Uterus (tissue), 4 donors: ENCODE results near the gene KIF20B. TPM values are rescaled to one million over a fixed set of nuclear protein-coding genes. Genes with fewer than 3 reads are reported as not detected.
"Not testable (repeated sequence)": the region's sequence is repeated elsewhere in the genome, so short reads cannot be mapped to it uniquely, and the experiment has no call there.

Source experiments
- DNase-seq, 2 donors: peaks; one replicate each; pipeline ENCODE4 v3.0.0-alpha.2; 2019 to 2020
- H3K27ac ChIP-seq, 2 donors: fragments of 200-600 bp; sonication (generic); 1 replicate in 1 of 2; 2 replicates in 1 of 2; pipeline ENCODE4 v1.5.1; 2016 to 2018
- H3K27me3 ChIP-seq, 2 donors: fragments of 200-600 bp; sonication (generic); one replicate each; pipeline ENCODE4 v1.5.1; 2018 to 2019; ENCODE audit warnings: control low read depth in 1 of 2
- H3K36me3 ChIP-seq, 2 donors: fragments of 200-600 bp; sonication (generic); one replicate each; pipeline ENCODE4 v1.5.1; 2019; ENCODE audit warnings: control low read depth in 1 of 2
- H3K4me1 ChIP-seq, 2 donors: fragments of 200-600 bp; sonication (generic); one replicate each; pipeline ENCODE4 v1.5.1; 2018 to 2019; ENCODE audit warnings: control low read depth in 1 of 2
- H3K4me3 ChIP-seq, 2 donors: fragments of 200-600 bp; sonication (generic); 1 replicate in 1 of 2; 2 replicates in 1 of 2; pipeline ENCODE4 v1.5.1; 2018 to 2019; ENCODE audit warnings: mild to moderate bottlenecking in 1 of 2
- H3K9me3 ChIP-seq, 2 donors: fragments of 200-600 bp; sonication (generic); one replicate each; pipeline ENCODE4 v1.5.1; 2019; ENCODE audit warnings: control low read depth in 1 of 2
- POLR2A ChIP-seq, 2 donors: fragments of 450-650 bp; IDR thresholded peaks; one replicate each; pipeline ENCODE4 v1.6.1; 2016; ENCODE audit warnings: antibody characterized with exemption in 2 of 2, mild to moderate bottlenecking in 1 of 2, moderate library complexity in 1 of 2
- intact Hi-C: fragments of 100-400 bp; cut with DNase I; formaldehyde crosslinking; loops from one replicate; pipeline ENCODE4 v1.15.1; 2023; ENCODE audit warnings: low total_unique reads
- total RNA-seq, 4 donors: library from RNA; depleted of rRNA in 3 of 4; stranded (reverse); fragments of >200 nt in 3 of 4; gene quantifications; one replicate each; pipeline versions ENCODE4 v1.1.0 to v1.2.4, GENCODE V29; 2014 to 2023
- TF ChIP-seq, protein P1 (sequence below), 4 experiments: fragments of 200-600 bp in 2 of 4; fragments of 450-650 bp in 2 of 4; sonication (generic) in 2 of 4; IDR thresholded peaks; one replicate each; pipeline ENCODE4 v1.5.1; 2016 to 2019; ENCODE audit warnings: antibody characterized with exemption in 4 of 4, mild to moderate bottlenecking in 2 of 4, moderate library complexity in 1 of 4
- donor health status: DM: yes; HTN: yes; CAD: no.

Gene KIF20B
- total RNA-seq, 4 donors from 2014 or later: 0.77 to 19.4 (median 6.3) TPM

DNA sequence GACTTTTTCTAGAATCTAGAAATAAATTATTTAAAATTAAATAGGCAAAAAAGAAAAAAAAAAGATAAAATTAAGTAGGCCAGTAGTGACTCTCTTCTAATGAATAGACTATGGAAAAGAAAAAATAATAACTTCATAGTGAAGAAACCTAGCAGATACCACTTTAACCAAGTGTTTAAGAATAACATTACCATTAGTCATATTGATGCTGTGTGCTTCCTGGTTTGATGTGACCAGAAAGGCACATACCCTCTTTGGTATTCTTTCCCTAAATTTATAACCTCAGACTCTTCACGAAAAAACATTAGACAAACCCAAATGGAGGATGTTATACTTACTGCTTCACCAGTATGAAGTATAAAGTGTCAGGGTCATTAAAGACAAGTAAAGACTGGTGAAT lies 42.6 kb downstream of the KIF20B start:
- Histone ChIP-seq H3K4me1 (no peaks in the 10 kb centered on the region), H3K9me3 (no peaks in the 10 kb centered on the region), H3K27me3 (no peaks in the 10 kb centered on the region), H3K4me3 (no peak overlapping the region), H3K36me3 (no peaks in the 10 kb centered on the region), H3K27ac (no peak overlapping the region)
- TF ChIP-seq, protein P1, sequence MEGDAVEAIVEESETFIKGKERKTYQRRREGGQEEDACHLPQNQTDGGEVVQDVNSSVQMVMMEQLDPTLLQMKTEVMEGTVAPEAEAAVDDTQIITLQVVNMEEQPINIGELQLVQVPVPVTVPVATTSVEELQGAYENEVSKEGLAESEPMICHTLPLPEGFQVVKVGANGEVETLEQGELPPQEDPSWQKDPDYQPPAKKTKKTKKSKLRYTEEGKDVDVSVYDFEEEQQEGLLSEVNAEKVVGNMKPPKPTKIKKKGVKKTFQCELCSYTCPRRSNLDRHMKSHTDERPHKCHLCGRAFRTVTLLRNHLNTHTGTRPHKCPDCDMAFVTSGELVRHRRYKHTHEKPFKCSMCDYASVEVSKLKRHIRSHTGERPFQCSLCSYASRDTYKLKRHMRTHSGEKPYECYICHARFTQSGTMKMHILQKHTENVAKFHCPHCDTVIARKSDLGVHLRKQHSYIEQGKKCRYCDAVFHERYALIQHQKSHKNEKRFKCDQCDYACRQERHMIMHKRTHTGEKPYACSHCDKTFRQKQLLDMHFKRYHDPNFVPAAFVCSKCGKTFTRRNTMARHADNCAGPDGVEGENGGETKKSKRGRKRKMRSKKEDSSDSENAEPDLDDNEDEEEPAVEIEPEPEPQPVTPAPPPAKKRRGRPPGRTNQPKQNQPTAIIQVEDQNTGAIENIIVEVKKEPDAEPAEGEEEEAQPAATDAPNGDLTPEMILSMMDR (IDR thresholded peaks at IDR 0.05): no peak
- TF ChIP-seq POLR2A (IDR thresholded peaks at IDR 0.05): no peak
- DNase-seq: no peak
- intact Hi-C loops: no loop called here

DNA sequence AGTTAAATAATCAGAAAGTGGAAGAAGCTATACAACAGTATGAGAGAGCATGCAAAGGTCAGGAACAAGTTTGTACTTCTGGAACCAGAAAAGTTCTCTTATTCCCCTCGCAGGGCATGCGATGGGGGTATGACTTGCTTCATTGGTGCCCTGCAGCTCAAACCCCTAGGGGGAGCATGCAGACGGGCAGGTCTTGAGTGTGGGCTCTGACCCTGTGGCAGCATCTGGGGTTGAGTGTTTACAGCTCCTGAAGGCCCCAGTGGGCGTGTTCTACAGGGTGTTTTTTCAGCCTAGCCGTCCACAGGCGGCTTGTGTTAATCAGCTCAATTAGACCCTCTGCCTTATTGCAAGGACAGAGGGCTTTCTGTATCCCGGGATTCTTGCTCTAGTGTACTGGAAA lies 44.5 kb downstream of the KIF20B start:
- no peaks in the 10 kb centered on the region for H3K27me3 ChIP-seq
- H3K36me3 ChIP-seq: no peaks in the 10 kb centered on the region
- no peak for DNase-seq
- no peaks in the 10 kb centered on the region for H3K4me1 ChIP-seq
- no peak for TF ChIP-seq POLR2A (IDR thresholded peaks at IDR 0.05)
- TF ChIP-seq, protein P1 (IDR thresholded peaks at IDR 0.05): no peak
- intact Hi-C loops: no loop called here
- H3K27ac ChIP-seq: no peak overlapping the region
- no peak overlapping the region for H3K4me3 ChIP-seq
- no peaks in the 10 kb centered on the region for H3K9me3 ChIP-seq

DNA sequence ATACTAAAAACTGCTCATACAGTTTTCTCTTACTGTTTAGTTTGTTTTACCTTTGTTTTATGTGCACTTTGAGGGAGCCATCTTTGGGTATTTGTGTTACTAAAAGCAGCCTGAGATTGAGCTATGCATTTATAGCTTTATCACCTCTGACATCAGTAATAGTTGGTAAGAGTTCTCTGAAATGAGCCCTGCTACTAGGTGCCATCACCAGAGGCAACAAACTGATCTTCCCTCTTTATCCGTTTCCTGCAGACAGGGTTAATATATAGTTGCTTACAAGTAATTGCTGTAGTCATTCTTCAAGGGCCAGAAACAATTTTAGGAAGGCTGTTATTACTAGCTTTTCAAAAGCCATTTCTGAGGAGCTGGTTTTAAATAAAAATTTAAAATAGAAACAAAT lies 49.1 kb downstream of the KIF20B start:
- intact Hi-C loops: no loop called here
- no peak for DNase-seq
- Histone ChIP-seq H3K36me3 (peaks cover 0 to 5% of the 10 kb centered on the region in 2 donors), H3K27me3 (no peaks in the 10 kb centered on the region), H3K4me3 (no peak overlapping the region), H3K4me1 (no peaks in the 10 kb centered on the region), H3K27ac (no peak overlapping the region), H3K9me3 (no peaks in the 10 kb centered on the region)
- TF ChIP-seq POLR2A (IDR thresholded peaks at IDR 0.05): no peak
- TF ChIP-seq, protein P1 (IDR thresholded peaks at IDR 0.05): no peak

DNA sequence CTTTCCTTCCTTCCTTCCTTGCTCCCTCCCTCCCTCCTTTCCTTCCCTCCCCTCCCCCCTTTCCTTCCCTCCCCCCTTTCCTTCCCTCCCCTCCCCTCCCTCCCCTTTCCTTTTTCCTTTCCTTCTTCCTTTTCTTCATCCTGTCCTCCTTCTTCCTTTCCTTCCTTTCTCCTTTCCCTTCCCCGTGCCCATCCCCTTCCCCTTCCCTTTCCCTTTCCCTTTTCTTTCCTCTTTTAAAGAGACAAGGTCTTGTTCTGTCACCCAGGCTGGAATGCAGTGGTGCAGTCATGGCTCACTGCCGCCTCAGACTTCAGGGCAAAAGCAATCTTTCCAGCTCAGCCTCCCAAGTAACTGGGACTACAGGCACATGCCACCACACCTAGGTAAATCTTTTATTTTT lies 54.0 kb downstream of the KIF20B start:
- Histone ChIP-seq H3K9me3 (no peaks in the 10 kb centered on the region), H3K27ac (no peak overlapping the region), H3K4me1 (no peaks in the 10 kb centered on the region), H3K4me3 (no peak overlapping the region), H3K36me3 (peaks cover 0 to 5% of the 10 kb centered on the region in 2 donors), H3K27me3 (no peaks in the 10 kb centered on the region)
- DNase-seq: no peak
- no peak for TF ChIP-seq POLR2A (IDR thresholded peaks at IDR 0.05)
- TF ChIP-seq, protein P1 (IDR thresholded peaks at IDR 0.05): no peak
- intact Hi-C loops: no loop called here

DNA sequence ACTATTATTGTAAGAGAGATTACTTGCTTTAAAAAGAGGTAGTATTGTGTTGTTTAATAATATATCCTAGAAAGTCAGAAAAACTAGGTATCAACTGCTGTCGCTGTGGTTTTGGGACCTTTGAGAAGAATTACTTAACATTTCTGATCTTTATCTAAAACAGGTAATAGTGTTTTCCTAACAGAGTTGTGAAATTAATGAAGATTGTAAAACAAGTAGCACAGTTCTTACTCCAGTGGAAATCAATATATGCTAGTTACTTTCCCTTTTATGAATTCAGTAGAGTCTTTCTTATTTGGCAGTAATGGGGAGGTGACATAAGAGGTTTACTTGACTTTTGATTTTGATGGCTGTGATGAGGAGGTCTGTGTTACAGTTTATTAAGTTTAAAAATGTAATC lies 58.1 kb downstream of the KIF20B start:
- DNase-seq: no peak
- Histone ChIP-seq H3K4me3 (no peak overlapping the region), H3K27me3 (no peaks in the 10 kb centered on the region), H3K4me1 (no peaks in the 10 kb centered on the region), H3K27ac (no peak overlapping the region), H3K36me3 (peaks cover 0 to 1% of the 10 kb centered on the region in 2 donors), H3K9me3 (no peaks in the 10 kb centered on the region)
- TF ChIP-seq, protein P1 (IDR thresholded peaks at IDR 0.05): no peak
- no peak for TF ChIP-seq POLR2A (IDR thresholded peaks at IDR 0.05)
- intact Hi-C loops: no loop called here

DNA sequence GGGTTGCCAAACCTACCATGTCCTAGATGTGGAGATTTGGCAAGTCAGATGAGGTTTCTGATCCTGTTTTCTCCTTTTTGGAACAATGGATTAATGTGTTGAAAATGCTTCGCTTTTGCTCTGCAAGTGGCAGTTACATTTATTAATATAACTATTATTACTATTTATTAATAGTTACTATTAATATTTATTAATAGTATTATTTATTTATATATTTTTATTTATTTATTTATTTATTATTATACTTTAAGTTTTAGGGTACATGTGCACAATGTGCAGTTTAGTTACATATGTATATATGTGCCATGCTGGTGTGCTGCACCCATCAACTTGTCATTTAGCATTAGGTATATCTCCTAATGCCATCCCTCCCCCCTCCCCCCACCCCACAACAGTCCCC lies 62.3 kb downstream of the KIF20B start:
- H3K4me1 ChIP-seq, DNase-seq, H3K4me3 ChIP-seq, H3K27ac ChIP-seq, H3K36me3 ChIP-seq, H3K9me3 ChIP-seq, intact Hi-C loops, H3K27me3 ChIP-seq: not testable (repeated sequence)
